IgD-negative memory B cell (primary cell): ENCODE results near the gene PPID. TPM values are rescaled to one million over a fixed set of nuclear protein-coding genes. Genes with fewer than 3 reads are reported as not detected.
A peak's percentile ranks its signal among the peaks of the same experiment; 100 is the strongest.
"Not testable (repeated sequence)": the region's sequence is repeated elsewhere in the genome, so short reads cannot be mapped to it uniquely, and the experiment has no call there.

ENCODE experiments used
- H3K27ac Mint-ChIP-seq, 3 donors: one replicate each; pipeline ENCODE4 v1.8.0; 2020 to 2022; ENCODE audit warnings: mild to moderate bottlenecking in 3 of 3, mixed read lengths in 3 of 3, moderate library complexity in 1 of 3
- H3K27me3 Mint-ChIP-seq: one replicate; pipeline ENCODE4 v1.8.0; 2021; ENCODE audit warnings: mixed read lengths
- H3K36me3 Mint-ChIP-seq: one replicate; pipeline ENCODE4 v1.8.0; 2020; ENCODE audit warnings: mild to moderate bottlenecking, mixed read lengths
- H3K4me1 Mint-ChIP-seq, 3 donors: one replicate each; pipeline ENCODE4 v1.8.0; 2020 to 2022; ENCODE audit warnings: mixed read lengths in 3 of 3, mild to moderate bottlenecking in 1 of 3
- H3K4me3 Mint-ChIP-seq, 4 donors: one replicate each; pipeline ENCODE4 v1.8.0; 2020 to 2022; ENCODE audit warnings: mild to moderate bottlenecking in 4 of 4, mixed read lengths in 4 of 4, moderate library complexity in 3 of 4
- H3K9me3 Mint-ChIP-seq, 3 donors: one replicate each; pipeline ENCODE4 v1.8.0; 2020 to 2021; ENCODE audit warnings: mixed read lengths in 3 of 3, mild to moderate bottlenecking in 1 of 3
- polyA plus RNA-seq: library from polyadenylated mRNA; unstranded; fragments of 300-500 nt; fragmentation: Illumina TruSeq; gene quantifications from one replicate; pipeline ENCODE4 v1.2.3, GENCODE V29; 2021

The PPID gene
- polyA plus RNA-seq, 1 donor from 2014 or later, result 45.6 TPM

GRCh38 chr4:158755819-158756218 is 32.6 kb upstream of the PPID start:
- not testable (repeated sequence) for H3K4me1 Mint-ChIP-seq, H3K36me3 Mint-ChIP-seq, H3K4me3 Mint-ChIP-seq, H3K27ac Mint-ChIP-seq
- peaks cover 0 to 11% (median 5%) of the 10 kb centered on the region in 3 donors for H3K9me3 Mint-ChIP-seq
- H3K27me3 Mint-ChIP-seq, result peaks cover 20% of the 10 kb centered on the region

GRCh38 chr4:158754385-158755180 is 31.4 kb upstream of the PPID start:
- Mint-ChIP-seq H3K4me1 (no peaks in the 10 kb centered on the region), H3K4me3 (no peak overlapping the region), H3K36me3 (no peaks in the 10 kb centered on the region), H3K9me3 (peaks cover 0 to 11% (median 5%) of the 10 kb centered on the region in 3 donors), H3K27me3 (peaks cover 17% of the 10 kb centered on the region), H3K27ac (no peak overlapping the region)

GRCh38 chr4:158750379-158750778 is 27.2 kb upstream of the PPID start:
- Mint-ChIP-seq H3K4me1 (no peaks in the 10 kb centered on the region), H3K9me3 (no peaks in the 10 kb centered on the region), H3K36me3 (no peaks in the 10 kb centered on the region), H3K4me3 (no peak overlapping the region), H3K27me3 (no peaks in the 10 kb centered on the region), H3K27ac (no peak overlapping the region)

GRCh38 chr4:158746537-158746936 is 23.3 kb upstream of the PPID start:
- not testable (repeated sequence) for H3K27me3 Mint-ChIP-seq, H3K4me3 Mint-ChIP-seq, H3K36me3 Mint-ChIP-seq, H3K27ac Mint-ChIP-seq, H3K9me3 Mint-ChIP-seq, H3K4me1 Mint-ChIP-seq

- H3K4me1 Mint-ChIP-seq, result no peaks in the 10 kb centered on the region
- no peak overlapping the region for H3K4me3 Mint-ChIP-seq
- no peak overlapping the region for H3K27ac Mint-ChIP-seq
- no peaks in the 10 kb centered on the region for H3K9me3 Mint-ChIP-seq
- H3K36me3 Mint-ChIP-seq, result no peaks in the 10 kb centered on the region
- peaks cover 3% of the 10 kb centered on the region for H3K27me3 Mint-ChIP-seq
Observed at GRCh38 chr4:158741326-158742021, 18.3 kb upstream of the PPID start.

GRCh38 chr4:158739600-158739999 is 16.4 kb upstream of the PPID start:
- Mint-ChIP-seq H3K36me3 (no peaks in the 10 kb centered on the region), H3K4me3 (no peak overlapping the region), H3K27me3 (peaks cover 5% of the 10 kb centered on the region), H3K27ac (no peak overlapping the region), H3K4me1 (no peaks in the 10 kb centered on the region), H3K9me3 (no peaks in the 10 kb centered on the region)

- no peaks in the 10 kb centered on the region for H3K9me3 Mint-ChIP-seq
- no peak overlapping the region for H3K4me3 Mint-ChIP-seq
- no peak overlapping the region for H3K27ac Mint-ChIP-seq
- no peaks in the 10 kb centered on the region for H3K4me1 Mint-ChIP-seq
- peaks cover 5% of the 10 kb centered on the region for H3K27me3 Mint-ChIP-seq
- no peaks in the 10 kb centered on the region for H3K36me3 Mint-ChIP-seq
Observed at GRCh38 chr4:158738866-158739265, 15.7 kb upstream of the PPID start.

GRCh38 chr4:158729716-158730559 is 6.7 kb upstream of the PPID start:
- Mint-ChIP-seq H3K27me3 (peaks cover 27% of the 10 kb centered on the region), H3K36me3 (no peaks in the 10 kb centered on the region), H3K27ac (no peak overlapping the region), H3K4me3 (no peak overlapping the region), H3K4me1 (peaks cover 0 to 4% (median 0%) of the 10 kb centered on the region in 3 donors), H3K9me3 (no peaks in the 10 kb centered on the region)

- H3K27ac Mint-ChIP-seq, result no peak overlapping the region
- H3K36me3 Mint-ChIP-seq, result peaks cover 1% of the 10 kb centered on the region
- H3K27me3 Mint-ChIP-seq, result peaks cover 25% of the 10 kb centered on the region
- H3K4me1 Mint-ChIP-seq, result peaks cover 5 to 9% (median 6%) of the 10 kb centered on the region in 3 donors
- H3K4me3 Mint-ChIP-seq, result no peak overlapping the region
- no peaks in the 10 kb centered on the region for H3K9me3 Mint-ChIP-seq
Observed at GRCh38 chr4:158728236-158728635, 5.0 kb upstream of the PPID start.

GRCh38 chr4:158726633-158727032 is 3.4 kb upstream of the PPID start:
- Mint-ChIP-seq H3K9me3 (no peaks in the 10 kb centered on the region), H3K4me3 (peak overlapping the region in 1 of 4 donors; percentile 2), H3K27me3 (peaks cover 21% of the 10 kb centered on the region), H3K36me3 (peaks cover 1% of the 10 kb centered on the region), H3K27ac (peak overlapping the region in 1 of 3 donors; percentile 44), H3K4me1 (peaks cover 12 to 21% (median 21%) of the 10 kb centered on the region in 3 donors)

- no peaks in the 10 kb centered on the region for H3K9me3 Mint-ChIP-seq
- peaks cover 18 to 29% (median 23%) of the 10 kb centered on the region in 3 donors for H3K4me1 Mint-ChIP-seq
- peak overlapping the region in 1 of 3 donors; percentile 57 for H3K27ac Mint-ChIP-seq
Observed at GRCh38 chr4:158724637-158725036, 1.4 kb upstream of the PPID start.

GRCh38 chr4:158722291-158722916 is 792 bp downstream of the PPID start:
- Mint-ChIP-seq H3K27ac (peak overlapping the region; percentile 96 to 98 (median 98)), H3K27me3 (peaks cover 9% of the 10 kb centered on the region), H3K4me3 (peak overlapping the region; percentile 97 to 100 (median 100)), H3K36me3 (peaks cover 10% of the 10 kb centered on the region), H3K4me1 (peaks cover 21 to 32% (median 25%) of the 10 kb centered on the region in 3 donors), H3K9me3 (no peaks in the 10 kb centered on the region)

More at GRCh38 chr4:158724637-158725036, 1.4 kb upstream of the PPID start:
- H3K36me3 Mint-ChIP-seq, result peaks cover 4% of the 10 kb centered on the region
- peak overlapping the region in 3 of 4 donors; percentile 34 to 100 (median 77) for H3K4me3 Mint-ChIP-seq
- peaks cover 16% of the 10 kb centered on the region for H3K27me3 Mint-ChIP-seq

- Mint-ChIP-seq H3K9me3 (no peaks in the 10 kb centered on the region), H3K27me3 (peaks cover 4% of the 10 kb centered on the region), H3K27ac (no peak overlapping the region), H3K4me1 (peaks cover 21 to 32% (median 25%) of the 10 kb centered on the region in 3 donors), H3K4me3 (peak overlapping the region in 3 of 4 donors; percentile 6 to 100 (median 99)), H3K36me3 (peaks cover 10% of the 10 kb centered on the region)
Observed at GRCh38 chr4:158721680-158722079, 1.5 kb downstream of the PPID start.

GRCh38 chr4:158715802-158716201 is 7.4 kb downstream of the PPID start:
- Mint-ChIP-seq H3K27ac (no peak overlapping the region), H3K4me1 (peaks cover 2 to 3% (median 3%) of the 10 kb centered on the region in 3 donors), H3K4me3 (no peak overlapping the region), H3K9me3 (no peaks in the 10 kb centered on the region), H3K36me3 (peaks cover 11% of the 10 kb centered on the region), H3K27me3 (no peaks in the 10 kb centered on the region)
